ENCODE measurements around the gene FARP1. TPM values are rescaled to one million over a fixed set of nuclear protein-coding genes. Genes with fewer than 3 reads are reported as not detected.

FARP1 gene
- total RNA-seq, 1 donor from 2014 or later: 186 TPM

DNA sequence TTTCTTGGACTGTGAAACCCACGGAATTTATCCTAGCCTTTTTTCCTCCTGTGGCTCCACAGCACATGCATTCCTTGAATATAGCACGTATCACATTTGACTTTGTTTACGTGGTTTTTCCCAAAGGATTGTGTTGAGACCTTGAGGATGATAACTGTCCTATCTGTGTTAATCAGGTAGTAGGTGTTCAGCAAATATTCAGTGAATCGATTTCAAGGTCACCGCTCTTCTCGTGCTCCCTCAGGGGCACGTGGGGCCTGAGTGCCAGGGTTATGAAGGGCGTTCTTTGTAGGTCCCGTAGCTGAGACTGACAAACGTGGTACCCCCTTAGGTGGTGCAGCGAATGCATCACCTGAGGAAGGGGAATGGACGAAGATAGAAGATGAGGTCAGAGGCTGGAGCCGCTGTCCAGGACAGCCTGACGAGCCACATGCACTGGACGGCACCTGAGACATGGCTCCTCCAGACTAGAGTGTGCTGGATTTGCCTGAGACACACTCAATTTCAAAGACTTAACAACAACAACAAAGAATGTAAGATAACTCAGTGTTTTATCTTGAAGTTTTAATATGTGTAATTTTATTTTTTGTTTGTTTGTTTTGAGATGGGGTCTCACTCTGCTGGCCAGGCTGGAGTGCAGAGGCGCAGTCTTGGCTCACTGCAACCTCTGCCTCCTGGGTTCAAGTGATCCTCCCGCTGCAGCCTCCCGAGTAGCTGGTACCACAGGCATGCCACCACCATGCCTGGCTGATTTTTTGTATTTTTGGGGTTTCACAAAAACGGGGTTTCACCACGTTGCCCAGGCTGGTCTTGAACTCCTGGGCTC is 165.4 kb downstream of the FARP1 start:
- no peak for DNase-seq (ENCODE audit: low spot score)

GRCh38 chr13:98309569-98310335 is 166.9 kb downstream of the FARP1 start:
- DNase-seq (ENCODE audit: low spot score): no peak

GRCh38 chr13:98310485-98311199 is 167.7 kb downstream of the FARP1 start:
- DNase-seq (ENCODE audit: low spot score): no peak

GRCh38 chr13:98311200-98311548 is 168.3 kb downstream of the FARP1 start:
- no peak for DNase-seq (ENCODE audit: low spot score)

- no peak for DNase-seq (ENCODE audit: low spot score)
Measured at GRCh38 chr13:98312606-98313005, 169.7 kb downstream of the FARP1 start.

- DNase-seq (ENCODE audit: low spot score): no peak
Measured at GRCh38 chr13:98313023-98313921, 170.4 kb downstream of the FARP1 start.

- DNase-seq (ENCODE audit: low spot score): no peak
Measured at GRCh38 chr13:98313922-98314292, 171.0 kb downstream of the FARP1 start.

DNA sequence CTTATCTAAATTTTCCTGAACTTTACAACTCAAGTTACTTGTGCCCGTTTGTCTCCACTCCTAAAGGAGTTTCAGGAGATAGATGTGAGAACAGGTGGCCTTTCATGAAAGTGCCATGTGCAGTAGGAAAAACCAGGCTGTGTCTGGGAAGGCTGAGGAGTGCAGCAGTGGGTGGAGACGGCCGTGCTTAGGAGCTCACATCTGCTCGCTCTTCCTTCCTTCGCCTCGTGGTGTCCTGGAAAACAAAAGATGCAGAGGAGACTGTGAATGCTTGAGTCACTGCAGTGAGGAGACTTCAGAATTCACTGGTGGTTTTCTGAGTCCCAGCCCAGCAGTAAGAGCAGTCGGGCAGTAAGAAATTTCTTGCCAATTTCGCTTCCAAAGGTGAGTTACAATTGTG is 172.6 kb downstream of the FARP1 start:
- DNase-seq (ENCODE audit: low spot score): no peak

GRCh38 chr13:98315902-98316301 is 173.0 kb downstream of the FARP1 start:
- no peak for DNase-seq (ENCODE audit: low spot score)

DNA sequence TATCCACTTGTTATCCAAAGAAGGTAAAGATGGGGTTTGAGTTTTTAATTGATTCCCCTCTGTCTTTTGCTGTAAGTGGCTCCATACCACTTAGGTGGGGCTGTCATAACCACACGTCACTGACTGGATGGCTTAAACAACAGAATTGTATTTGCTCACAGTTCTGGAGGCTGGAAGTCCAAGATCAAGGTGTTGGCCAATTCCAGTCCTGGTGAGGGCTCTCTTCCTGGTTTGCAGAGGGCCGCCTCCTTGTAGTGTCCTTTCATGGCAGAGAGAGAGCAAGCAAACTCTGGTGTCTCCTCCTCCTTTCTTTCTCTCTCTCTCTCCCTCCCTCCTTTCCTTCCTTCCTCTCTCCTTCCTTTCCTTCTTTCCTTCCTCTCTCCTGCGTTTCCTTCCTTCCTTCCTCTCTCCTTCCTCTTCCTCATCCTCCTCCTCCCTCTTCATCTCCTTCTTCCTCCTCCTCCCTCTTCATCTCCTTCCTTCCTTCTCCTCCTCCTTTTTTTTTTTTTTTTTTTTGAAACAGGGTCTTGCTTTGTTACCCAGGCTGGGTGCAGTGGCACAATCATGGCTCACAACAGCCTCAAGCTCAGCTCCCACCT is 174.8 kb downstream of the FARP1 start:
- DNase-seq (ENCODE audit: low spot score): no peak

DNA sequence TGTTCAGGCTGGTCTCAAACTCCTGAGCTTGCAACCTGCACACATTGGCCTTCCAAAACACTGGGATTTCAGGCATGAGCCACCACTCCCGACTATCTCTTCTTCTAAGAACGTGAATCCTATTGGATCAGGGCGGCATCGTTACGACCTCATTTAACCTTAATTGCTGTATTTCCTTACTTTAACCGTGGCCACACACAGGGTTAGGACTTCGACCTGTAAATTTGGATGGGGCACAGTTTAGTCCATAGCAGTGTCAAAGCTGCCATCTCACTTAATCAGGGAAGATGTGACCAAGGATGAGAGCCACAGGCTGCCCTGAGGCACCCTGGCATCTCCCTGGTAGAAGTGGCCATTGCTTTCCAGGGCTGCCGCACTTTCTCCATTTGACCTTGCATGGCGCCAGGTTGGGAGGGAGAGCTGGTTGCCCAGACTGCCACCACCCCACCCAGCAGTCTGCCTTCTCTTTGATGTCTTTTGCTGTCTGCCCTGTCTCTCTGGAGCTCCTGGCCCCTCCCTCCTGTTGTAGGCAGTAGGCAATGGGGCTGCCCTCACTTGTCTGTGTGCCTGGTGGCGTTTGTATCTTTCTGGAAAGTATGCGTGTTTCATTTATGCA is 175.5 kb downstream of the FARP1 start:
- no peak for DNase-seq (ENCODE audit: low spot score)

GRCh38 chr13:98320561-98321105 is 177.7 kb downstream of the FARP1 start:
- DNase-seq (ENCODE audit: low spot score): no peak

- no peak for DNase-seq (ENCODE audit: low spot score)
Measured at GRCh38 chr13:98321395-98321794, 178.5 kb downstream of the FARP1 start.

DNA sequence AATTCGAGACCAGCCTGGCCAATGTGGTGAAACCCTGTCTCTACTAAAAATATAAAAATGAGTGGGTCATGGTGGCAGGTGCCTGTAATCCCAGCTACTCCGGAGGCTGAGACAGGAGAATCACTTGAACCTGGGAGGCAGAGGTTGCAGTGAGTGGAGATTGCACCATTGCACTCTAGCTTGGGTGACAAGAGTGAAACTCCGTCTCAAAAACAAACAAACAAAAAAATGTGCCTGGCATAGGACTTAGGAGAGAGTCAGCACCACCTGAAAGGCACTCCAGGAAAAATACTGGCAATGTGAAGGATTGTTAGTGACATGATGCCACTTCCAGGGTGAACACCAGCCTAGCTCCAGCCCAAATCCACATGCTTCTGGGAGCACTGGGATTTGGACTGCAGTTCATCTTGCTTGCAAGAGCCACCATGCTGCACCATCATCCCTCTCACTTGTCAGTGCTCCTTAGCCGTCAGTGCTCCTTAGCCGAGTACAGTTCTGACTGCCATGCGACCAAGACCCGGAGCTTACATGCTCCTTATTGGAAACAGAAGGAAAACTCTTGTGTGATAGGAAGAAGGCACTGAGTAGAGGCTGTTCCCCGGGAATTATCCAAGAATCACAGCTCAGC is 179.3 kb downstream of the FARP1 start:
- DNase-seq (ENCODE audit: low spot score): no peak

DNA sequence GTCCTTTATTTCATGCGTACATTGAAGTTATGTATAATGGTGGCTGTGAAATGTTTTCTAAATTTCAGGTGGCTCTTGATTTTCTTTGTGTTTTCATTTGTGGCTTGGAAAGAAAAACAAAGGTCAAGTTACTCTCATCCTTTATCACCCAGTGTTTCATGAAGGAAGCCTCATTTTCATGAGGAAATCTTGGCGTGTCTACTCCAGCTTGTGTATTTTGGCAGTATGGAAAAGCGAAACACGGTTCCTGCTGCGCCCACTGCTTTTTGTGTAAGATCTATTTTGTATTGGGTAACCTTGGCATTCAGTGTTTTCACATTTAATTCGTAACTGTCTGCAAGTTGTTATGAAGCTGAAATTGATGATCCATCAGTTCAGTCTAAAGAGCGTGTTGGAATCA is 181.2 kb downstream of the FARP1 start:
- no peak for DNase-seq (ENCODE audit: low spot score)

DNA sequence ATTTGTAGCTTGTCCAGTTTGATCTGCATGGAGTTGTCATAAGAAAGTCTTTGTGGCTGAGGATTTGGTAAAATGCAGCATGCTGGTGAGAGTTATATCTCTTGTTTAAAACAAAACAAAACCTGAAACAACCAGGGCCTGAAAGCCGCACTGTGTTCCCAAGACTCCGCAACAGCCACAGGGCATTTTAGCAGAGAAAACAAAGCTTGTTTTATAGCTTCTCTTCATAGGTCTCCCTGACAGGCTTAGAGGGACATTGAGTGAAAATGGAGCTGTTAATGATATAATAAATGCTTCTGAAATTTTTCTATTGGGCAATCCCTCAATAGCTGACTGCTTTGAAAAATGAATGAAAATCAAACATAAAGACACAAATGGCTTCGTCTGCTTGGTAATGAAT is 182.8 kb downstream of the FARP1 start:
- DNase-seq (ENCODE audit: low spot score): no peak

DNA sequence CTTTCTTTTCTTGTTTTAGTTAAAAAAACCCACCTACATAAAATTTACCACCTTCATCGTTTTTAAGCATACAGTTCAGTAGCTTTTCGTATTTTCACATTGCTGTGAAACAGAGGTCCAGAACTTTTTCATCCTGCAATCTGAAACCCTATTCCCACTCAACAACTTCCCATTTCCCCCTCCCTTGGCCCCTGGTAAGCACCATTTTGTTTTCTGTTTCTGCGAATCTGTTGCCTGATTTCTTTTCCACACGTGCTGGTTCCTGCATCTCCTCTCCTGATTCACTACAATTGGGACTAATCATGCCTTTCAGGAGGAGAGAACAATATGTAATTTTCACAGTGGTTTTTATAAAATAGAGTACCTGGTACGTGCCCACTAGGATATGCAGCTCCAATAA is 183.4 kb downstream of the FARP1 start:
- no peak for DNase-seq (ENCODE audit: low spot score)

DNA sequence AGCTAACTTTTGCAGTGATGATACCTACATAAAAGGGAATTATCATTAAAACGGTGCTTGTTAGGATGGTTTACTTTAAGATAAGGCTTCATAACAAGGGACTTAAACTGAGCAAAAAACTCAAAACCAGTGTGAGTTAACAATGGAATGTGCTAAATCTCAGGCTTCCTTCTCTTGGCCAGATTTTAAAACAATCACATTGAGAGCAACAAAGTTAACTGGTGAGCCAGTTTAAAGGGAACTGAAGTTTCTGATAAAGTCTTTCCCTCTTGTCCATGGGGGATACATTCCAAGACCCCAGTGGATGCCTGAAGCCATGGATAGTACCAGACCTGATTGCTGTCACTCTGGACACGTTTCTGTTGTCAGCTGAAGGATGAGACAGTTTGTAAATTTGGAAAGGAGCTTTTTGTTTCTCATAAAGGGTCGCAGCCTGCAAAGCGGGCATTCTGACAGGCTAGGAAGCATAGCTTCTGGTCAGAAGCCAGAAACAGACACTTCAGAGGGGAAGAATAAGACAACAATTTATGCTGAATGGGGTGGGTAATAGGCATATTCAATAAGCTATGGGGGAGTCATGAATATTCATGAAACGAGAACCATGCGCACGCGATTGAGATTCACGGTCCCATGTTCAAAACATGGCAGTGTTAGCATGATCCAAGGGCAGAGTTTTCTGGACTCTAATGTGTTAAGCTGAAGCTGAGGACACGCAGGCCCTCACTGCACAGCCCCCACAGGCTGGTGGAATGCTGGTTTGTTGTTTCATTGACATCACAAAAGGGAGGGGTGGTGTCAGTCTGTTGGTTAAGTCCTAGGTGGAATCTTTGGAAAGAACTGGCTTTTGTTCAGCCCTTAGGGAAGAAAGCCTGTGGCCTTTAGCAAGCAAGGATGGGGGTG is 184.7 kb downstream of the FARP1 start:
- no peak for DNase-seq (ENCODE audit: low spot score)

DNA sequence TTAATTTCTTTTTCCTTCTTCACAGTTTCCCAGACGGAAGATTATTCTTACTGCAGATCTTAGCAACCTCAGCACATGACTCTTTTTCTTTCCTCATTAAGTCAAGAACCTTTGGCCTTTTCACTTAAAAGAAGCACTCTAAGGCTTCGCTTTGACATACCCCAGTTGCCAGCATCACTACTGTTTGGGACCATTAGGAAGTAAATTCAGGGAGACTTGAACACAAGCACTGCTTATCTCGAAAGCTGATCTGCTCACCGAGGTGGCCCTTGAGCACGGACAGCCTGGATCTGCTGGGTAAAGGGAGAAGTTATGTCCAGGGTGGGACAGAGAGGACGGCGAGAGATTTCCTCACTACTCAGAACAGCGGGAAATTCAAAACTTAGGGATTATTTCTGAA is 185.6 kb downstream of the FARP1 start:
- no peak for DNase-seq (ENCODE audit: low spot score)

All from ureter (tissue), 1 donor.